ENCODE data around the gene GRWD1.

- TF ChIP-seq CTCF (IDR thresholded peaks at IDR 0.05) (no peak), POLR2A (IDR thresholded peaks at IDR 0.05) (no peak)
Observed at GRCh38 chr19:48471836-48472235, 26.1 kb downstream of the GRWD1 start.
